Uterus (tissue), 4 donors: ENCODE results near the gene TMEM252. TPM values are rescaled to one million over a fixed set of nuclear protein-coding genes. Genes with fewer than 3 reads are reported as not detected.

Source experiments
- DNase-seq, 2 donors: peaks; one replicate each; pipeline ENCODE4 v3.0.0-alpha.2; 2019 to 2020
- H3K27ac ChIP-seq, 2 donors: fragments of 200-600 bp; sonication (generic); 1 replicate in 1 of 2; 2 replicates in 1 of 2; pipeline ENCODE4 v1.5.1; 2016 to 2018
- H3K27me3 ChIP-seq, 2 donors: fragments of 200-600 bp; sonication (generic); one replicate each; pipeline ENCODE4 v1.5.1; 2018 to 2019; ENCODE audit warnings: control low read depth in 1 of 2
- H3K36me3 ChIP-seq, 2 donors: fragments of 200-600 bp; sonication (generic); one replicate each; pipeline ENCODE4 v1.5.1; 2019; ENCODE audit warnings: control low read depth in 1 of 2
- H3K4me1 ChIP-seq, 2 donors: fragments of 200-600 bp; sonication (generic); one replicate each; pipeline ENCODE4 v1.5.1; 2018 to 2019; ENCODE audit warnings: control low read depth in 1 of 2
- H3K4me3 ChIP-seq, 2 donors: fragments of 200-600 bp; sonication (generic); 1 replicate in 1 of 2; 2 replicates in 1 of 2; pipeline ENCODE4 v1.5.1; 2018 to 2019; ENCODE audit warnings: mild to moderate bottlenecking in 1 of 2
- H3K9me3 ChIP-seq, 2 donors: fragments of 200-600 bp; sonication (generic); one replicate each; pipeline ENCODE4 v1.5.1; 2019; ENCODE audit warnings: control low read depth in 1 of 2
- CTCF ChIP-seq, 4 experiments: fragments of 200-600 bp in 2 of 4; fragments of 450-650 bp in 2 of 4; sonication (generic) in 2 of 4; IDR thresholded peaks; one replicate each; pipeline ENCODE4 v1.5.1; 2016 to 2019; ENCODE audit warnings: antibody characterized with exemption in 4 of 4, mild to moderate bottlenecking in 2 of 4, moderate library complexity in 1 of 4
- POLR2A ChIP-seq, 2 donors: fragments of 450-650 bp; IDR thresholded peaks; one replicate each; pipeline ENCODE4 v1.6.1; 2016; ENCODE audit warnings: antibody characterized with exemption in 2 of 2, mild to moderate bottlenecking in 1 of 2, moderate library complexity in 1 of 2
- intact Hi-C: fragments of 100-400 bp; cut with DNase I; formaldehyde crosslinking; loops from one replicate; pipeline ENCODE4 v1.15.1; 2023; ENCODE audit warnings: low total_unique reads
- total RNA-seq, 4 donors: library from RNA; depleted of rRNA in 3 of 4; stranded (reverse); fragments of >200 nt in 3 of 4; gene quantifications; one replicate each; pipeline versions ENCODE4 v1.1.0 to v1.2.4, GENCODE V29; 2014 to 2023
- donor health status: DM: yes; HTN: yes; CAD: no.

Gene TMEM252
- total RNA-seq, 4 donors from 2014 or later, result 0.69 TPM; not detected in 3

- no peak overlapping the region for H3K4me3 ChIP-seq
- peak; percentile 40 to 62 for DNase-seq
- TF ChIP-seq POLR2A (IDR thresholded peaks at IDR 0.05) (no peak), CTCF (IDR thresholded peaks at IDR 0.05) (peak in 2 of 4 experiments; percentile 23 to 31)
- intact Hi-C loops, result no loop called here
- no peaks in the 10 kb centered on the region for H3K9me3 ChIP-seq
- peak overlapping the region; percentile 32 to 53 for H3K27ac ChIP-seq
- no peaks in the 10 kb centered on the region for H3K4me1 ChIP-seq
- H3K27me3 ChIP-seq, result no peaks in the 10 kb centered on the region
- H3K36me3 ChIP-seq, result no peaks in the 10 kb centered on the region
These were observed 19.6 kb upstream of the TMEM252 start for GRCh38 chr9:68560071-68560844.

- Histone ChIP-seq H3K4me1 (no peaks in the 10 kb centered on the region), H3K9me3 (no peaks in the 10 kb centered on the region), H3K4me3 (no peak overlapping the region), H3K36me3 (no peaks in the 10 kb centered on the region), H3K27ac (no peak overlapping the region), H3K27me3 (no peaks in the 10 kb centered on the region)
- DNase-seq, result no peak
- TF ChIP-seq CTCF (IDR thresholded peaks at IDR 0.05) (no peak), POLR2A (IDR thresholded peaks at IDR 0.05) (no peak)
- intact Hi-C loops, result no loop called here
These were observed 17.9 kb upstream of the TMEM252 start for GRCh38 chr9:68558545-68558944.

- Histone ChIP-seq H3K27ac (no peak overlapping the region), H3K4me3 (no peak overlapping the region), H3K9me3 (no peaks in the 10 kb centered on the region), H3K36me3 (no peaks in the 10 kb centered on the region), H3K4me1 (no peaks in the 10 kb centered on the region), H3K27me3 (no peaks in the 10 kb centered on the region)
- intact Hi-C loops, result no loop called here
- no peak for DNase-seq
- TF ChIP-seq CTCF (IDR thresholded peaks at IDR 0.05), result no peak
- no peak for TF ChIP-seq POLR2A (IDR thresholded peaks at IDR 0.05)
These were observed 14.9 kb upstream of the TMEM252 start for GRCh38 chr9:68555437-68556150.

GRCh38 chr9:68552700-68553476 is 12.2 kb upstream of the TMEM252 start:
- intact Hi-C loops, result no loop called here
- Histone ChIP-seq H3K4me1 (no peaks in the 10 kb centered on the region), H3K27me3 (no peaks in the 10 kb centered on the region), H3K9me3 (no peaks in the 10 kb centered on the region), H3K4me3 (no peak overlapping the region), H3K36me3 (no peaks in the 10 kb centered on the region), H3K27ac (peak overlapping the region; percentile 63 to 81)
- TF ChIP-seq POLR2A (IDR thresholded peaks at IDR 0.05) (no peak), CTCF (IDR thresholded peaks at IDR 0.05) (no peak)
- DNase-seq, result no peak
